Adipocyte (in vitro differentiated cells): ENCODE measurements around the gene TCERG1L.

Experiments used
- DNase-seq: peaks from one replicate; pipeline ENCODE4 v3.0.0-alpha.2; 2015; ENCODE audit warnings: low read depth
- H3K27me3 ChIP-seq: replicated peaks from 2 replicates; pipeline ENCODE4 v1.7.0; 2013; ENCODE audit warnings: mild to moderate bottlenecking, low read length, moderate library complexity; ENCODE audit not compliant: control insufficient read depth, insufficient read depth
- H3K36me3 ChIP-seq: 2 replicates; pipeline ENCODE4 v1.7.0; 2013; ENCODE audit warnings: low read length, mild to moderate bottlenecking, moderate library complexity; ENCODE audit not compliant: control insufficient read depth, insufficient read depth, severe bottlenecking
- H3K4me1 ChIP-seq: 2 replicates; pipeline ENCODE4 v1.7.0; 2013; ENCODE audit warnings: mild to moderate bottlenecking, low read length, moderate library complexity; ENCODE audit not compliant: control insufficient read depth, insufficient read depth
- H3K4me3 ChIP-seq: 2 replicates; pipeline ENCODE4 v1.7.0; 2013; ENCODE audit warnings: mild to moderate bottlenecking, low read length, moderate library complexity
- H3K9ac ChIP-seq: 2 replicates; pipeline ENCODE4 v1.7.0; 2013; ENCODE audit warnings: mild to moderate bottlenecking, low read length, moderate library complexity
- H3K9me3 ChIP-seq: 2 replicates; pipeline ENCODE4 v1.7.0; 2013; ENCODE audit warnings: mild to moderate bottlenecking, low read length, moderate library complexity; ENCODE audit not compliant: control insufficient read depth

Gene TCERG1L

GRCh38 chr10:131280101-131280500, 31.4 kb downstream of the TCERG1L start:
- Histone ChIP-seq H3K9ac (no peak overlapping the region), H3K9me3 (no peaks in the 10 kb centered on the region), H3K36me3 (no peaks in the 10 kb centered on the region), H3K4me3 (no peak overlapping the region), H3K4me1 (no peaks in the 10 kb centered on the region), H3K27me3 (no peaks in the 10 kb centered on the region)
- DNase-seq: no peak

GRCh38 chr10:131279516-131279915, 32.0 kb downstream of the TCERG1L start:
- no peak overlapping the region for H3K4me3 ChIP-seq
- H3K9ac ChIP-seq: no peak overlapping the region
- H3K9me3 ChIP-seq: no peaks in the 10 kb centered on the region
- no peaks in the 10 kb centered on the region for H3K4me1 ChIP-seq
- no peak for DNase-seq
- H3K36me3 ChIP-seq: no peaks in the 10 kb centered on the region
- H3K27me3 ChIP-seq: no peaks in the 10 kb centered on the region

GRCh38 chr10:131277969-131278368, 33.6 kb downstream of the TCERG1L start:
- Histone ChIP-seq H3K9ac (no peak overlapping the region), H3K9me3 (no peaks in the 10 kb centered on the region), H3K4me3 (no peak overlapping the region), H3K36me3 (no peaks in the 10 kb centered on the region), H3K27me3 (no peaks in the 10 kb centered on the region), H3K4me1 (no peaks in the 10 kb centered on the region)
- DNase-seq: no peak

- H3K9me3 ChIP-seq: no peaks in the 10 kb centered on the region
- H3K27me3 ChIP-seq: no peaks in the 10 kb centered on the region
- no peak overlapping the region for H3K9ac ChIP-seq
- no peaks in the 10 kb centered on the region for H3K36me3 ChIP-seq
- DNase-seq: no peak
- no peak overlapping the region for H3K4me3 ChIP-seq
- no peaks in the 10 kb centered on the region for H3K4me1 ChIP-seq
Observed at GRCh38 chr10:131277278-131277677, 34.2 kb downstream of the TCERG1L start.

GRCh38 chr10:131275691-131276090, 35.8 kb downstream of the TCERG1L start:
- Histone ChIP-seq H3K9ac (no peak overlapping the region), H3K27me3 (no peaks in the 10 kb centered on the region), H3K9me3 (no peaks in the 10 kb centered on the region), H3K36me3 (no peaks in the 10 kb centered on the region), H3K4me1 (no peaks in the 10 kb centered on the region), H3K4me3 (no peak overlapping the region)
- DNase-seq: no peak

- Histone ChIP-seq H3K9me3 (no peaks in the 10 kb centered on the region), H3K36me3 (no peaks in the 10 kb centered on the region), H3K4me3 (no peak overlapping the region), H3K9ac (no peak overlapping the region), H3K27me3 (no peaks in the 10 kb centered on the region), H3K4me1 (no peaks in the 10 kb centered on the region)
- DNase-seq: no peak
Observed at GRCh38 chr10:131274883-131275282, 36.6 kb downstream of the TCERG1L start.

GRCh38 chr10:131274133-131274880, 37.2 kb downstream of the TCERG1L start:
- no peak for DNase-seq
- H3K9ac ChIP-seq: no peak overlapping the region
- no peaks in the 10 kb centered on the region for H3K36me3 ChIP-seq
- no peaks in the 10 kb centered on the region for H3K4me1 ChIP-seq
- no peak overlapping the region for H3K4me3 ChIP-seq
- no peaks in the 10 kb centered on the region for H3K27me3 ChIP-seq
- no peaks in the 10 kb centered on the region for H3K9me3 ChIP-seq

- H3K9ac ChIP-seq: no peak overlapping the region
- H3K36me3 ChIP-seq: no peaks in the 10 kb centered on the region
- no peaks in the 10 kb centered on the region for H3K9me3 ChIP-seq
- H3K4me1 ChIP-seq: no peaks in the 10 kb centered on the region
- no peak for DNase-seq
- no peak overlapping the region for H3K4me3 ChIP-seq
- H3K27me3 ChIP-seq: no peaks in the 10 kb centered on the region
Observed at GRCh38 chr10:131273476-131273875, 38.0 kb downstream of the TCERG1L start.

- Histone ChIP-seq H3K9me3 (no peaks in the 10 kb centered on the region), H3K9ac (no peak overlapping the region), H3K27me3 (no peaks in the 10 kb centered on the region), H3K4me1 (no peaks in the 10 kb centered on the region), H3K4me3 (no peak overlapping the region), H3K36me3 (no peaks in the 10 kb centered on the region)
- no peak for DNase-seq
Observed at GRCh38 chr10:131272897-131273451, 38.5 kb downstream of the TCERG1L start.

- Histone ChIP-seq H3K36me3 (no peaks in the 10 kb centered on the region), H3K9me3 (no peaks in the 10 kb centered on the region), H3K27me3 (no peaks in the 10 kb centered on the region), H3K9ac (no peak overlapping the region), H3K4me1 (no peaks in the 10 kb centered on the region), H3K4me3 (no peak overlapping the region)
- no peak for DNase-seq
Observed at GRCh38 chr10:131271966-131272365, 39.6 kb downstream of the TCERG1L start.

GRCh38 chr10:131271195-131271880, 40.2 kb downstream of the TCERG1L start:
- Histone ChIP-seq H3K9me3 (no peaks in the 10 kb centered on the region), H3K36me3 (no peaks in the 10 kb centered on the region), H3K27me3 (no peaks in the 10 kb centered on the region), H3K4me3 (no peak overlapping the region), H3K9ac (no peak overlapping the region), H3K4me1 (no peaks in the 10 kb centered on the region)
- no peak for DNase-seq
